NCI-H524 (cell line): ENCODE data around the gene BACE1-AS.

ENCODE experiments used
- DNase-seq, 2 experiments: peaks; one replicate each; lab custom pipeline; 2025; lab: John Stamatoyannopoulos, UW

BACE1-AS gene

DNA sequence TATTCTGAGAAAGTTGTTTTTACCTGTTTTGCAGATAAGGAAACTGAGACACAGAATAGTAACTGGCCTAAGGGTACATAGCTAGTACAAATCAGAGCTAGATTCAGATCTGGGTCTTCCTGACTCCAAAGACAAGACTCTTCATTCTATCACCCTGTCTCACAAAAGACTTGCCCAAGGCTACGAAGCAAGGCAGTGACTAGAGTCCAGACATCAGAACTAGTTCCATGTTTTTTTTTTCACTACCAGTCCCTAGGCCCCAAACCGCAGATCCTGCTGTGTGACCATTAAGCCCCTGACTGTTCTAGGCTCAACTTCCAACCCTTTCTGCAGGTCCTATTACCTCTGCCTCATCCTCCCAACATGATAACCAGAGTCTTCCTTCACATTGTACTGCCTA lies 1.5 kb downstream of the BACE1-AS start:
- no peak for DNase-seq

- DNase-seq = no peak
Observed at GRCh38 chr11:117295438-117296137, 4.4 kb downstream of the BACE1-AS start.

DNA sequence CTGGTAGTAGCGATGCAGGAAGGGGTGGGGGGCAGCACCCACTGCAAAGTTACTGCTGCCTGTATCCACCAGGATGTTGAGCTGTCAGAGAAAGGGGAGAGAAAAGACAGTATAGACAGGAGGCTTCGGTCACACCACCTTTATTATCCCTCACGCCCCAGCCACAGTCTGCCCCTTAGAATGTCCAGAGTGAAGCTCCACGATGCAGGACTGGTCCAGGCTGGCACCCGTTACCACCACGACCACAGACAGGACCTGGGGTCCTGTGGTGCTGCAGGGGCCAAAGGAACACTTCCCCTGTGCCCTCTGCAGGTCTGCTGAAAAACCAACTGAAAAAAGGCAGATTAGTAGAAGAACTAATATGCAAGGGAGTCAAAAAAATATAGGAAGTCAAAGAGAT lies 5.7 kb downstream of the BACE1-AS start:
- DNase-seq = no peak

- no peak for DNase-seq
Observed at GRCh38 chr11:117298195-117298594, 7.0 kb downstream of the BACE1-AS start.

DNA sequence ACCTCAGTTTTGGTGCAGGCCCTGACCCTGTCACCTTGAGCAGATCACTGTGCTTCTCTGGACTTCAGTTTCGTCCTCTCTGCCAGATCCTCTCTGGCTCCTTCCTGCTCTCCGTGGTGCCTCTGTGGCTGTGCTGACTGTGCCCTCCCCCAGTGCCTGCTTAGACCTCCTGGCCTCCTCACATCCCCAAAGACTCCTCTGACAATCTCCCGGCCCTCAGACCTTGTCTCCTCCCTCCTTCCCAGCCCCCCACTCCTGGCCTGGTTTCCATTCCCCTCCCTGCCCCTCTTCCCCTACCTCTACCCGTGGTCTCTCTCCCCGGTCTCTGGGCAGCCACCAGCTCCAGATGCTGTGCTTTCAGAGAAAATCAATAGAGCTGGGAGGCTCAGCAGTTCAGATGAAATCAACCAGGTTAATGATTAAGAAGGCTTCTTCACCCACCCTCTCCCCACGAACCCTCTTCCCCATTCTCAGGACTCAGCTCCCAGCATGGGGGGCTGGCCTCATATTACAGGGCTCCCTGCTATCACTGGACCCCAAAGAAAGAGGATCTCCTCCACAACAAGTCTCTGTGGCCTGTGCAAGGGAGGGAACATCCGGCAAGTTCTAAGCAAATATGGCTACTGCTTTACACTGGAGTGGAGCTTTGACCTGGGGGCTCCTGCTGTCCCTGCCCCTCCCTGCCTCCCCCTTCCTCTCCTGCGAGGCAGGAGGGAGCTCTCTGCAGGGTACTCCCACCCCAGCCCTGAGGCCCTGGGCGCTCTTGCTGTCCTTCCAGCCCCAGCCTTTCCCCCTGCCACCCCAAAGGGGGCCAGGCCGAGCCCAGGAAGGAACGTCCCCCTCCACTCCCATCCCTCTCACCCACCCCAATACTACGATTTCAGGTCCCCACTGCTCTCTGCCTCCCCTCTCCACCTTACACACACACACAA lies 8.5 kb downstream of the BACE1-AS start:
- DNase-seq = no peak

GRCh38 chr11:117300283-117300663 lies 9.1 kb downstream of the BACE1-AS start:
- no peak for DNase-seq

GRCh38 chr11:117300773-117301172 lies 9.6 kb downstream of the BACE1-AS start:
- no peak for DNase-seq

DNA sequence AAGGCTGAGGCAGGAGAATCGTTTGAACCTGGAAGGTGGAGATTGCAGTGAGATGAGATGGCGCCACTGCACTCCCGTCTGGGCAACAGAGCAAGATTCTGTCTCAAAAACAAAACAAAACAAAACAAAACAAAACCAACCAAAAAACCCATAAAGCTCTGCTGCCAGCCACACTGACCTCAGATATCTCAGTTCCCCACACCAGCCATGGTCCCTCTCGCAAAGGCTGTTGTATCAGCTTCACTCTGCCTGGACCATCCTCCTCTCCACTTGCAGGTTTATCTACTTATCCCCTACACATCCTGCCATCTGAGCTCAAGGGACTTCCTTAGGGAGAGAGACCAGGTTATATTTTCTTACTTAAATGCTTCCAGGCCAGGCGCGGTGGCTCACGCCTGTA lies 11.1 kb downstream of the BACE1-AS start:
- DNase-seq = no peak

- DNase-seq = no peak
Observed at GRCh38 chr11:117303101-117303500, 12.0 kb downstream of the BACE1-AS start.

GRCh38 chr11:117303646-117304315 lies 12.6 kb downstream of the BACE1-AS start:
- no peak for DNase-seq

DNA sequence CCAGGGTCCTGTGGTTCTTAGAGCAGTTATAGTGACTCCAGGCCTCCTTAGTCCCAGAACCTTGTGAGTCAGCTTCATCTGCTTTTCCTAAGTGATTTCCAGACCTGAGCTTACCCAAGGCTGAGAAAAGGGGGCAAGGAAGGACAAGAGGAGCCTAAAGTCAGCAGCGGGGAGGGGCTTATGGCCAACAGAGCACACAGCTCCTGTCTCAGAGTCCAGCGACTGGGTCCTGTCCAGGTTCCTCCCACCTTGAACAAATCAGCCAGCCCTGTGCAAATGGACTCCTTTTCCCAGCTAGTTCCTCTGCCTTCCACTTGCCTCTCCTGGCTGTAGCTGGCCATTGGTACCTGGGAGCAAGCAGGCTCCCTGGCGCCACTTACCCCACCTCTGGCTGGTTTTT lies 14.0 kb downstream of the BACE1-AS start:
- DNase-seq = no peak

DNA sequence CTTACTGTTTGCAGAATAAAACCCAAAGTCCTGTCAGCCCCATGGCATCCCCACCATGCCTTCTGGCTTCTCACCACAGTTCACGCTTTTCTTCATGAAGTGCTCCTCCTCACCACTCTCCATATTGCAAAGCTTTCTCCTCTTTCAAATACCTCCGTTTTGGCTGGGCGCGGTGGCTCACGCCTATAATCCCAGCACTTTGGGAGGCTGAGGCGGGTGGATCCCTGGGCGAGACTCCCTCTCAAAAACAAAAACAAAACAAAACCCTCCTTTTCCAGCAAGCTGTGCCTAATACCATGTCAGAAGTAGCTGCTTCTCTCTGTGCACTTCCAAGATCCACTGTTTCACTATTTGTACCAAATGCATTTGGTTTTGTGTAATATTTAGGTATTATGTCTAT lies 18.2 kb downstream of the BACE1-AS start:
- no peak for DNase-seq

- DNase-seq = no peak
Observed at GRCh38 chr11:117313091-117313490, 21.9 kb downstream of the BACE1-AS start.

DNA sequence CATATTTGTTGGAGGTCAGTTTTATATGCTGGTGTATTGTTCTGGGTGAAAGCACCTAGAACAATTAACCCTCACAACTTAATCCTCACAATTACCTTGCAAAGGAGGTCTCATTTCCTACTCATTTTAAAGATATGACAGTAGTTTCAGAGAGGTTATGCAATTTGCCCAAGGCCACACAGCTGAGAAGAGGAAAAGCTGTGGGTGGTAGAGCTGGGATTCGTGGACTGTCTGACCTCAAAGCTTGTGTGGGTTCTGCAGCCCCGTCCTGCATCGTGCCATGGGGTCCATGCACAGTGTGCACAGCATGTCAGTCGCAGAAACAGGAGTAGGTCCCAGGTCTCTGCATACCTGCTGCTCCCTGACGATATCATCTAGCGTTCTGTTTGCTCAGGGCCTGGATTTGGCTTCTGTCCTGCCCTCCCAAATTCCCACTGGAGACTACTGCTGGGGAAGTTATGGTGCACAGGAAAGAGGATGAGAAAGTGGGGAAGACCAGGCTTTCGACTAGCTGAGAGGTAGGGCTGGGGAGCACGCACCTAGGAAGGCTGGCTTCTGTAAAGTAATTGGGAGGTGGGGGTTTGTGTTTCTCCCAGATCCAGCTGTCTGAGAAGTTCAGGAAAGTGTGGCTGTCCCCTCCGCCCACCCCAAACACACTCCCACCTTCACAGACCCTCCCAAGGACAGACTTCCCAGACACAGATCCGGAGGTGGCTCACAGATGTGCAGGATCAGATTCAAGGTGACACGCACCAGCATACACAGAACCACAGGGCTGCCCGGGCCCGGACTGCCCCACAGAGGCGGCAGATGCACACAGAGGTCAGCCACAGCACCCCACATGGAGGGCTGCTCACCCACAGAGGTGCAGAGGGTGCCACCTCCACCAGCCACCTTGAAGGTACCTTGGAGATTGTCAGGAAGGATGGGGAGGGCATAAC lies 23.0 kb downstream of the BACE1-AS start:
- no peak for DNase-seq

DNA sequence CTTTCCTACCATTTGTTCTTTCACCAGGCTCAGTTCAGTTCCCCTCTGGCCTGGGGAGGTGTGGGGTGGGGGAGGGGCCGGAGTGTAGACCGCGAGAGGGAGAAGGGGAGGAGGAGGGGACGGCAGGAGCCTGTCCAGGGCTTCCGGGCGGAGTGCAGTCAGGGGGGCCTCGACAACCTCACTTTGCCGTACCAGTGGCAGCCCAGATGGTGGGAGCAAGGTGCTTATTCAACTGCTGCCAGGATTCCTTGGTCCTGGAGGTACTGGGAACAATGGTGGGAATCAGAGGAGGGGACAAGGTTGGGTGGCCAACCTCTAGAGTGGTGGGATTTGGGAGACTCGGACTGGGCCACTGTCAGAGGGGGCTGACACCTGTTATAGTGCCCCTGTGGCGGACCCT lies 23.7 kb downstream of the BACE1-AS start:
- DNase-seq = no peak

DNA sequence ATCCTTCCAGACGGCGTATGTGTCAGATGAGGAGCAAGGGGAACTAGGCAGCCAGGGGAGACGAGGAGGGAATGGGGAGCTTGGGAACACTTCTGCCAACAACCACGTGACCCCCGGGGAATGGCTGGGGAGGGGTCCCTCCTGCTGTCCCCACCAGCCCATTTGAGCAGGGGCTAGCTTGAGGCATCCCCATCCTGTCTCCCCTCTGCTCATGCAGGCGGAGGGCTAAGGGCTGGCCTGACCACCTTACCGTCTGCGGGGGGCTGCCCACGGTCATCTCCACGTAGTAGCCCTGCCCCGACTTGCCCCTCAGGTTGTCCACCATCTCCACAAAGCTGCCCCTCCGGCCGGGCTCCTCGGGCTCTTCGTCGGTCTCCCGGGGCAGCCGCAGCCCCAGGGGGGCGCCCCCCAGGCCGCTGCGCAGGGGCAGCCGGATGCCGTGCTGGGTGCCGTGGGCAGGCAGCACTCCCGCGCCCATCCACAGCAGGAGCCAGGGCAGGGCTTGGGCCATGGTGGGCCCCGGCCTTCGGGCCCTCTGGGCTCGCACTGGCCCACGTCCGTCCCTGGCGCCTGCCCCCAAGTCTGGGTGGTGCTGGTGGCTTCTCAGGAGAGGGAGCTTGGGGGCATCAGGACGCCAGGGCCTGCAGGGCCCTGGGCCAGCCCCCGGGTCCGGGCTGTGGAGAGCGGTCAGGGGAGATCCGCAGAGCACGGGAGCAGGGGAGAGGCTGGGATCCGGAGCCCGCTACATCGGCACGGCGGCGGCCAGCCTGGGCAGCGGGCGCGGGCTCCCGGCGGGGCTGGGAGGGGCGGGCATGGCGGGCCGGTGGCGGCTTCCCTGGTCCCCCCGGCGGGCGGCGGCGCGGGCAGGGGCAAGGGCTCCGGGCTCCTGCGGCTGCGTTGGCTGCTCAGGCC lies 24.4 kb downstream of the BACE1-AS start:
- peak in 1 of 2 experiments; percentile 8 for DNase-seq

- peak; percentile 71 to 89 for DNase-seq
Observed at GRCh38 chr11:117316197-117316961, 25.2 kb downstream of the BACE1-AS start, which contains the start of gene BACE1. Gene BACE1 (minus strand): TSS chr11:117316256. CDS start chr11:117315795, 461 bp downstream.

DNA sequence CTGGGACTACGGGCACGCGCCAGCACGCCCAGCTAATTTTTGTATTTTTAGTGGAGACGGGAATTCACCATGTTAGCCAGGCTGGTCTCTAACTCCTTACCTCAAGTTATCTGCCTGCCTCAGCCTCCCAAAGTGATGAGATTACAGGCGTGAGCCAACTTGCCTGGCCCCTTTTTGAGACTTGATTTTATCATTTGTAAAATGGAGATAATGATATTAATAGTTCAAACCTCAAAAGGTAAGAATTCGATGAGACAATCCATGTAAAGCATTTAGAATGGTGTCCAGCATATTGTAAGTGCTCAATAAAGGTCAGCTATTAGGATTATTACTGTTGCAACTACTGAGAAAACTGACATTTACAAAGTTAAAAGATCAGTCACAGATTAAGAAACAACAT lies 27.6 kb downstream of the BACE1-AS start:
- no peak for DNase-seq

- DNase-seq = no peak
Observed at GRCh38 chr11:117319214-117319840, 28.2 kb downstream of the BACE1-AS start.
